DND-41 (cell line): ENCODE data around the gene ZNF662.
A peak's percentile ranks its signal among the peaks of the same experiment; 100 is the strongest.

Experiments
- ATAC-seq: fragments of 200-7000 bp; cut with Tn5 transposase; 3 replicates; pipeline ENCODE4 v1.9.1; 2021; ENCODE audit warnings: low read depth; ENCODE audit not compliant: insufficient read depth
- DNase-seq: peaks from one replicate; pipeline ENCODE4 v3.0.0-alpha.2; 2020
- H2AFZ ChIP-seq: 2 replicates; pipeline ENCODE4 v1.6.0; 2012; ENCODE audit warnings: low read depth, low read length
- H3K27ac ChIP-seq: 2 replicates; pipeline ENCODE4 v1.5.1; 2012; ENCODE audit warnings: low read length, inconsistent platforms
- H3K27me3 ChIP-seq: fragments of 200-600 bp; sonication (generic); 2 replicates; pipeline ENCODE4 v1.6.0; 2012; ENCODE audit warnings: low read length, mild to moderate bottlenecking, inconsistent platforms; ENCODE audit not compliant: insufficient read depth, poor library complexity
- H3K36me3 ChIP-seq: 2 replicates; pipeline ENCODE4 v1.5.1; 2012; ENCODE audit warnings: low read length, inconsistent platforms; ENCODE audit not compliant: insufficient read depth
- H3K4me1 ChIP-seq: 2 replicates; pipeline ENCODE4 v1.5.1; 2012; ENCODE audit warnings: mild to moderate bottlenecking, low read length; ENCODE audit not compliant: insufficient read depth
- H3K4me2 ChIP-seq: 2 replicates; pipeline ENCODE4 v1.6.0; 2012; ENCODE audit warnings: mild to moderate bottlenecking, moderate library complexity, low read length, inconsistent platforms; ENCODE audit not compliant: insufficient read depth
- H3K4me3 ChIP-seq, 2 experiments: fragments of 200-600 bp in 1 of 2; shearing (Covaris generic) in 1 of 2; 2 replicates each; pipeline ENCODE4 v1.5.1; 2012 to 2016; ENCODE audit warnings: inconsistent platforms in 2 of 2, low read length in 2 of 2, mild to moderate bottlenecking in 2 of 2, low read depth in 1 of 2, moderate library complexity in 1 of 2
- H3K79me2 ChIP-seq: 2 replicates; pipeline ENCODE4 v1.6.0; 2012; ENCODE audit warnings: low read length, inconsistent platforms; ENCODE audit not compliant: insufficient read depth
- H3K9ac ChIP-seq: 2 replicates; pipeline ENCODE4 v1.6.0; 2012; ENCODE audit warnings: low read depth, mild to moderate bottlenecking, inconsistent platforms, low read length, moderate library complexity
- H3K9me3 ChIP-seq: 2 replicates; pipeline ENCODE4 v1.5.1; 2012; ENCODE audit warnings: low read length, moderate library complexity, mild to moderate bottlenecking, inconsistent platforms; ENCODE audit not compliant: insufficient read depth, severe bottlenecking
- H4K20me1 ChIP-seq: 2 replicates; pipeline ENCODE4 v1.6.0; 2012; ENCODE audit warnings: low read length; ENCODE audit not compliant: insufficient read depth
- EZH2 ChIP-seq: IDR thresholded peaks from 3 replicates; pipeline ENCODE4 v1.6.1; 2012; ENCODE audit warnings: borderline replicate concordance, low read depth, mild to moderate bottlenecking, moderate library complexity, low read length, inconsistent platforms; ENCODE audit not compliant: severe bottlenecking
- TF ChIP-seq, protein P1 (sequence below): IDR thresholded peaks from 2 replicates; pipeline ENCODE4 v1.5.1; 2012; ENCODE audit warnings: borderline replicate concordance, low read length, moderate library complexity, mild to moderate bottlenecking; ENCODE audit not compliant: poor library complexity, severe bottlenecking; ENCODE audit errors: extremely low read depth

Gene ZNF662

DNA sequence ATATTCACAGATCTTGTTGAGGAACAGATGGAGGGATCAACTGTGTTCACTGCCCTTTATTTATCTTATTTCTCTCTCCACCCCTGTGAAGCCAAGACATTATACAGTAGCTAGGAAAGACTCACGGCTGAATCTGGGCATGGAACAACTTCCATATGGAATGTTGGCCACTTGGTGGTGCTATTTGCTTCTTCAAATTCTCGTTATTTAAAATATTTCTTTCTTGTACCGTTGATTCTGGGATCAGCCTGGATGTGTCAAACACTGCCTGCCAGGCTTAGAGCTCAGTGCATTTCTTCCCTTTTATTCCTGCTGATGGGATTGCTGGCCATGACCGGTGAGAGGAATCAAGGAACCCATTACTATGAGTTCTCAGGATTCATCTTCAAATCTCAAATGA, 55.7 kb downstream of the ZNF662 start:
- Histone ChIP-seq H3K4me3 (no peak overlapping the region), H4K20me1 (0 out of 2 replicates have a peak, but pooled peaks cover 3% of the 10 kb centered on the region), H3K27me3 (no peaks in the 10 kb centered on the region), H3K36me3 (no peaks in the 10 kb centered on the region), H3K79me2 (no peaks in the 10 kb centered on the region), H3K27ac (no peak overlapping the region), H3K4me1 (no peaks in the 10 kb centered on the region), H3K9me3 (no peaks in the 10 kb centered on the region), H3K9ac (no peak overlapping the region), H3K4me2 (no peak overlapping the region), H2AFZ (no peak overlapping the region)
- DNase-seq (peak; percentile 30), ATAC-seq (peak; percentile 60)
- TF ChIP-seq EZH2 = no peak
- TF ChIP-seq, protein P1, sequence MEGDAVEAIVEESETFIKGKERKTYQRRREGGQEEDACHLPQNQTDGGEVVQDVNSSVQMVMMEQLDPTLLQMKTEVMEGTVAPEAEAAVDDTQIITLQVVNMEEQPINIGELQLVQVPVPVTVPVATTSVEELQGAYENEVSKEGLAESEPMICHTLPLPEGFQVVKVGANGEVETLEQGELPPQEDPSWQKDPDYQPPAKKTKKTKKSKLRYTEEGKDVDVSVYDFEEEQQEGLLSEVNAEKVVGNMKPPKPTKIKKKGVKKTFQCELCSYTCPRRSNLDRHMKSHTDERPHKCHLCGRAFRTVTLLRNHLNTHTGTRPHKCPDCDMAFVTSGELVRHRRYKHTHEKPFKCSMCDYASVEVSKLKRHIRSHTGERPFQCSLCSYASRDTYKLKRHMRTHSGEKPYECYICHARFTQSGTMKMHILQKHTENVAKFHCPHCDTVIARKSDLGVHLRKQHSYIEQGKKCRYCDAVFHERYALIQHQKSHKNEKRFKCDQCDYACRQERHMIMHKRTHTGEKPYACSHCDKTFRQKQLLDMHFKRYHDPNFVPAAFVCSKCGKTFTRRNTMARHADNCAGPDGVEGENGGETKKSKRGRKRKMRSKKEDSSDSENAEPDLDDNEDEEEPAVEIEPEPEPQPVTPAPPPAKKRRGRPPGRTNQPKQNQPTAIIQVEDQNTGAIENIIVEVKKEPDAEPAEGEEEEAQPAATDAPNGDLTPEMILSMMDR = peak; percentile 84

GRCh38 chr3:42963269-42963668, 57.3 kb downstream of the ZNF662 start:
- Histone ChIP-seq H3K27me3 (no peaks in the 10 kb centered on the region), H3K79me2 (no peaks in the 10 kb centered on the region), H3K36me3 (no peaks in the 10 kb centered on the region), H3K4me1 (no peaks in the 10 kb centered on the region), H4K20me1 (0 out of 2 replicates have a peak, but pooled peaks cover 3% of the 10 kb centered on the region), H3K4me3 (no peak overlapping the region), H2AFZ (no peak overlapping the region), H3K9ac (no peak overlapping the region), H3K4me2 (no peak overlapping the region), H3K27ac (no peak overlapping the region), H3K9me3 (no peaks in the 10 kb centered on the region)
- TF ChIP-seq, protein P1 = no peak
- no peak for TF ChIP-seq EZH2
- no peak for ATAC-seq
- no peak for DNase-seq

DNA sequence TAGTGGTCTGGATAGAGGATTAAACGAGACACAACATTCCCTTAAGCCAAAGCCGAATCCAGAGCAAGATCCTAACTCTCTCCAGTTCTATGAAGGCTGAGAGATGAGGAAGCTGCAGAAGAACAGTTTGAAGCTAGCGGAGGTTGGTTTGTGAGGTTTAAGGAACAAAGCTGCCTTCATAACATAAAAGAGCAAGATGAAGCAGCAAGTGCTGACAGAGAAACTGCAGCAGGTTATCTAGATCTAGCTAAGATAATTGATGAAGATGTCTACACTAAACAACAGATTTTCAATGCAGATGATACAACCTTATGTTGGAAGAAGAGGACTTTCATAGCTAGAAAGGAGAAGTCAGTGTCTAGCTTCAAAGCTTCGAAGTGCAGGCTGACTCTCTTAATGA, 58.3 kb downstream of the ZNF662 start:
- H3K4me1 ChIP-seq = no peaks in the 10 kb centered on the region

More for the DNA sequence above, 58.3 kb downstream of the ZNF662 start:
- no peaks in the 10 kb centered on the region for H3K9me3 ChIP-seq
- H3K27me3 ChIP-seq = no peaks in the 10 kb centered on the region
- no peak for TF ChIP-seq EZH2
- TF ChIP-seq, protein P1 = no peak
- no peak overlapping the region for H3K4me2 ChIP-seq
- no peak overlapping the region for H3K4me3 ChIP-seq
- no peak overlapping the region for H3K27ac ChIP-seq
- 0 out of 2 replicates have a peak, but pooled peaks cover 3% of the 10 kb centered on the region for H4K20me1 ChIP-seq
- H3K79me2 ChIP-seq = no peaks in the 10 kb centered on the region
- H3K9ac ChIP-seq = no peak overlapping the region
- H3K36me3 ChIP-seq = no peaks in the 10 kb centered on the region
- DNase-seq (no peak), ATAC-seq (no peak)
- no peak overlapping the region for H2AFZ ChIP-seq
